ENCODE results near the gene NCBP2.

- TF ChIP-seq EZH2phosphoT487 (IDR thresholded peaks at IDR 0.05; ENCODE audit: low read depth) (no peak), CTCF (IDR thresholded peaks at IDR 0.05; ENCODE audit: low read depth, low read length) (no peak)
Measured at GRCh38 chr3:196989721-196990262, 47.5 kb upstream of the NCBP2 start.

Measured in OCI-LY3 (cell line).